Spleen (tissue), 11 donors: Measurements from ENCODE around the gene WDR90. TPM values are rescaled to one million over a fixed set of nuclear protein-coding genes. Genes with fewer than 3 reads are reported as not detected.
A peak's percentile ranks its signal among the peaks of the same experiment; 100 is the strongest.

Source experiments
- DNase-seq: peaks from one replicate; pipeline ENCODE4 v3.0.0-alpha.2; 2020
- H3K27ac ChIP-seq, 8 donors: fragments of 200-600 bp; sonication (generic) in 7 of 8; 1 replicate in 4 of 8; 2 replicates in 4 of 8; pipeline versions ENCODE4 v1.5.0 to v1.8.0; 2016 to 2021; ENCODE audit warnings: inconsistent platforms in 4 of 8, mild to moderate bottlenecking in 4 of 8, moderate library complexity in 1 of 8
- H3K27me3 ChIP-seq, 7 donors: fragments of 200-600 bp; sonication (generic) in 6 of 7; replicated peaks in 1 of 7; 1 replicate in 4 of 7; 2 replicates in 3 of 7; pipeline versions ENCODE4 v1.5.0 to v1.8.0; 2016 to 2021; ENCODE audit warnings: inconsistent platforms in 3 of 7, mild to moderate bottlenecking in 1 of 7
- H3K36me3 ChIP-seq, 6 donors: fragments of 200-600 bp; sonication (generic) in 5 of 6; 1 replicate in 4 of 6; 2 replicates in 2 of 6; pipeline versions ENCODE4 v1.5.0 to v1.8.0; 2016 to 2021; ENCODE audit warnings: inconsistent platforms in 2 of 6
- H3K4me1 ChIP-seq, 6 donors: fragments of 200-600 bp; sonication (generic) in 5 of 6; 1 replicate in 3 of 6; 2 replicates in 3 of 6; pipeline versions ENCODE4 v1.5.0 to v1.8.0; 2016 to 2021; ENCODE audit warnings: inconsistent platforms in 3 of 6
- H3K4me3 ChIP-seq, 8 donors: fragments of 200-600 bp; sonication (generic) in 7 of 8; 1 replicate in 4 of 8; 2 replicates in 4 of 8; pipeline versions ENCODE4 v1.5.0 to v1.8.0; 2016 to 2021; ENCODE audit warnings: inconsistent platforms in 4 of 8, mild to moderate bottlenecking in 4 of 8, moderate library complexity in 2 of 8
- H3K9me3 ChIP-seq, 8 donors: fragments of 200-600 bp; sonication (generic) in 7 of 8; 1 replicate in 4 of 8; 2 replicates in 4 of 8; pipeline versions ENCODE4 v1.5.0 to v1.8.0; 2016 to 2021; ENCODE audit warnings: inconsistent platforms in 4 of 8
- POLR2A ChIP-seq, 3 donors: fragments of 450-650 bp; IDR thresholded peaks; one replicate each; pipeline ENCODE4 v1.5.1; 2017; ENCODE audit warnings: antibody characterized with exemption in 3 of 3, mild to moderate bottlenecking in 1 of 3
- POLR2AphosphoS5 ChIP-seq, 3 donors: sonication (generic); formaldehyde crosslinking; IDR thresholded peaks; one replicate each; pipeline ENCODE4 v1.5.1; 2017; ENCODE audit warnings: antibody characterized with exemption in 3 of 3
- WGBS, 5 donors: extraction: QIAGEN DNeasy Blood & Tissue Kit in 3 of 5; methylation state at CpG; one replicate each; pipeline versions ENCODE4 v1.1.5 to v1.1.7; 2013 to 2018; 5-methylcytosine and 5-hydroxymethylcytosine counted together
- intact Hi-C: fragments of 100-400 bp; cut with DNase I; formaldehyde crosslinking; loops from one replicate; pipeline ENCODE4 v1.15.0; 2023; ENCODE audit warnings: low total_unique reads
- polyA plus RNA-seq, 3 donors: library from polyadenylated mRNA; stranded (reverse); fragments of 200-250 nt; gene quantifications; one replicate each; pipeline ENCODE4 v1.2.1, GENCODE V29; 2013
- total RNA-seq, 7 donors: library from RNA; depleted of rRNA in 3 of 7; stranded (reverse); fragments of >200 nt in 3 of 7; fragmentation: NEBNext Ultra II Directional in 4 of 7; extraction: Animal tissue kit (Norgen Biotek cat#: 25700) in 4 of 7; gene quantifications; one replicate each; pipeline versions ENCODE4 v1.1.0 to v1.2.1, GENCODE V29; 2016 to 2021
- TF ChIP-seq, protein P1 (sequence below), 11 experiments: fragments of 200-600 bp in 7 of 11; fragments of 450-650 bp in 4 of 11; sonication (generic) in 4 of 11; IDR thresholded peaks in 8 of 11; conservative IDR thresholded peaks in 3 of 11; 1 replicate in 7 of 11; 2 replicates in 4 of 11; pipeline versions ENCODE4 v1.4.0 to v1.8.0; 2016 to 2021; ENCODE audit warnings: antibody characterized with exemption in 11 of 11, inconsistent platforms in 4 of 11, mild to moderate bottlenecking in 1 of 11
- donor health status: healthy with polysubstance abuse.
- donor health status: DM: no; HTN: no; CAD: no; lungs with moderate emphysema.
- donor health status: DM: no; HTN: no; CAD: no.
- donor health status: Bipolar disorder and iron deficiency.
- donor health status: healthy.
- donor health status: DM: no; HTN: no; CAD: no.
- donor health status: DM: yes; HTN: yes; CAD: no.

WDR90 gene
- total and polyA plus RNA-seq, 10 donors = 7.9 to 30.2 (median 19.4) TPM

DNA sequence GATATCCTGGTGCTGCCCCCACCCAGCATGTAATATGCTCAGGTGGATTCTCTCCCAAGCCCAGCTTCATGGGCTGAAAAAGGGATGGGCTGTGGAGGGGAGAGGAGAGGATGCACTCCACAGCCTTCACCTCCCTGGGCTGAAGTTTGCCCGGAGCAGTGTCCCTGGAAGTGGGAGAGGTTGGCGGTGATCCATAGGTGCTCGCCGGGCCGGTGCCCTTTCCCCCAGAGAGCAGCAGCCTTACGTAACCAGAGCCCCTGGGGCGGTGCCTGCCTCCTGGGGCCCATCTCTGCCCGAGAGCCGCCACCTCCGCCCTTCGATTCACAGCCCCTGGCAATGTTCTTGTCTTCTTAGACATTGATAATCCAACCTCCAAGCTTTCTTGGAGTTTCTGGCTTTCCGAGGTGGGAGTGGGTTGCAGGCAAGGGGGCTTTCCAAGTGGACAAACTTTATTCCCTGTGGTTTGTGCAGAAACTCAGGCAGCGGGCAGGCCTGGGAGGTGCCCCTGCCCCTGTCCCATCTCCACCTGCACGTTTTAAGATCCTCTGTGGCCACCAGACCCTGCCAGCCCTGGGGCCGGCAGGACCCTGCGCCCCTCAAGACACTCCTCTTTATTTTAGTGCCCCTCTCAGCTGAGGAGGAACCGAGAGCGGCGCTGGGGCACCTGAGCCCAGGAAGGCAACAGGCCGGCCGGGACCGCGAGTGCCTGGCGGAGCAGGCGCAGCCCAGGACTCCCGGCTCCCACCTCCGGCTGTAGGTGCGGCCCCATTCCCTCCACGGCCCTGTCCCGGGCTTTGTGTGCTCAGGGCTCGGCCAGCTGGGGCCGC, 3.1 kb upstream of the WDR90 start:
- Histone ChIP-seq H3K4me3 (no peak overlapping the region), H3K4me1 (peaks cover 23 to 89% (median 66%) of the 10 kb centered on the region in 6 donors), H3K27ac (peak overlapping the region in 2 of 8 donors; percentile 12 to 96), H3K36me3 (no peaks in the 10 kb centered on the region), H3K27me3 (no peaks in the 10 kb centered on the region), H3K9me3 (no peaks in the 10 kb centered on the region)
- WGBS, 5 donors = 70 to 88% (median 81%) methylated on average over 15 to 32 of the region's 32 CpGs
- no peak for DNase-seq
- TF ChIP-seq POLR2A (IDR thresholded peaks at IDR 0.05) = no peak
- TF ChIP-seq POLR2AphosphoS5 (IDR thresholded peaks at IDR 0.05) = peak in 2 of 3 donors; percentile 14 to 36
- TF ChIP-seq, protein P1, sequence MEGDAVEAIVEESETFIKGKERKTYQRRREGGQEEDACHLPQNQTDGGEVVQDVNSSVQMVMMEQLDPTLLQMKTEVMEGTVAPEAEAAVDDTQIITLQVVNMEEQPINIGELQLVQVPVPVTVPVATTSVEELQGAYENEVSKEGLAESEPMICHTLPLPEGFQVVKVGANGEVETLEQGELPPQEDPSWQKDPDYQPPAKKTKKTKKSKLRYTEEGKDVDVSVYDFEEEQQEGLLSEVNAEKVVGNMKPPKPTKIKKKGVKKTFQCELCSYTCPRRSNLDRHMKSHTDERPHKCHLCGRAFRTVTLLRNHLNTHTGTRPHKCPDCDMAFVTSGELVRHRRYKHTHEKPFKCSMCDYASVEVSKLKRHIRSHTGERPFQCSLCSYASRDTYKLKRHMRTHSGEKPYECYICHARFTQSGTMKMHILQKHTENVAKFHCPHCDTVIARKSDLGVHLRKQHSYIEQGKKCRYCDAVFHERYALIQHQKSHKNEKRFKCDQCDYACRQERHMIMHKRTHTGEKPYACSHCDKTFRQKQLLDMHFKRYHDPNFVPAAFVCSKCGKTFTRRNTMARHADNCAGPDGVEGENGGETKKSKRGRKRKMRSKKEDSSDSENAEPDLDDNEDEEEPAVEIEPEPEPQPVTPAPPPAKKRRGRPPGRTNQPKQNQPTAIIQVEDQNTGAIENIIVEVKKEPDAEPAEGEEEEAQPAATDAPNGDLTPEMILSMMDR (IDR thresholded peaks at IDR 0.05 in 8 of 11, conservative IDR thresholded peaks at IDR 0.05 in 3 of 11) = no peak
- intact Hi-C loops = no loop called here

DNA sequence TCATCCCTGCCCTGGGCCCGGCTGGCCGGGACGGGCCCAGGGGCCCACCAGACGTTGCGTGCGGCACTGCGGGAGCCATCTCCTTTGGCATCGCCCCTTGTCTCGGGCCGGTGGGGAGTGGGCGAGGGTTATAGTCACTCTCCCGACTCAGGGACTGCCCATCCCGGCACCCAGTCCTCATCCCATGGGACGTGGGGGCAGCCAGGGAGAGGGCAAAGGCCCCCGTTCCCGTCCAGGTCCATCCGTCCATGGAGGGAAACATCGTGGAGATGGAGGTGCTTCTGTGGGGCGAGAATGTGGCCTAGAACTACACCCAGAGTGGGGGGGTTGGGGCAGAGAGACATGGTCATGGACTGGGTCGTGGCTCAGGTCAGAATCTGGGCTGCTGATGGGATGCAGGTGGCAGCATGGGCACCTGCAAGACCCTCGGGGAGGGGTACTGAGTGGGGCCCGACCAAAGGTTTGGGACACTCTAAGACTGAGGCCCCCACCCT, 2.4 kb upstream of the WDR90 start:
- TF ChIP-seq POLR2AphosphoS5 (IDR thresholded peaks at IDR 0.05) (no peak), POLR2A (IDR thresholded peaks at IDR 0.05) (no peak)
- TF ChIP-seq, protein P1 (IDR thresholded peaks at IDR 0.05 in 8 of 11, conservative IDR thresholded peaks at IDR 0.05 in 3 of 11) = no peak
- Histone ChIP-seq H3K27ac (peak overlapping the region in 2 of 8 donors; percentile 92 to 96), H3K27me3 (no peaks in the 10 kb centered on the region), H3K4me1 (peaks cover 23 to 84% (median 62%) of the 10 kb centered on the region in 6 donors), H3K4me3 (no peak overlapping the region), H3K9me3 (no peaks in the 10 kb centered on the region), H3K36me3 (peaks cover 0 to 2% (median 0%) of the 10 kb centered on the region in 6 donors)
- no peak for DNase-seq
- intact Hi-C loops = no loop called here
- 70 to 91% (median 87%) methylated on average over 13 to 22 of the region's 22 CpGs for WGBS, 5 donors

DNA sequence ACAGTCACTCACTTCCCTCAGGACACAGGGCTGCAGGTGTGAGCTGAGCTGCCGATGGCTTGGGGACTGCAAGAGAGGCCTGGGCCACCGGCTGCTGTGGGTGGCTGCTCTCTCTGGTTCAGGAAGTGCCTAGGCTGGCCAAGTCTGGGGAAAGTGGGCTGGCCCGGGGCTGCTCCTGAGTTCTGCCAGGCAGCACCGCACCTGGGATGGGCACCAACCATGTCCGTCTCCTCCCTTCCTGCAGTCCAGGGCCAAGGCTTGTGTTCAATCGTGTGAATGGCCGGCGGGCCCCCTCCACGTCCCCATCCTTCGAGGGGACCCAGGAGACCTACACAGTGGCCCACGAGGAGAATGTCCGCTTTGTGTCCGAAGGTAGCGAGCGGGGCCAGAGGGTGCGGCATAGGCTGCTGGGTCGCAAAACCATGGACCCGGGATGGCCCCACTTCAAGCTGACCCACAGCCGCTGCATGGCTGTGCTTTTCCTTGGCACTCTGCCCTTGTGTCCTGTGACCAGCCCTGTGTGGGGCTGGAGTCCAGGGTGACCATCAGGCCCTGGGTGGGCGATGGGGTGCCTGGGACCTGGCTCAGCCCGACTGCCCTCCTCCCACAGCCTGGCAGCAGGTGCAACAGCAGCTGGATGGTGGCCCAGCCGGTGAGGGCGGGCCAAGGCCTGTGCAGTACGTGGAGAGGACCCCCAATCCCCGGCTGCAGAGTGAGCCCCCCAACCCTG, 1.8 kb upstream of the WDR90 start:
- 72 to 84% (median 81%) methylated on average over 16 to 25 of the region's 25 CpGs for WGBS, 5 donors
- Histone ChIP-seq H3K9me3 (no peaks in the 10 kb centered on the region), H3K4me1 (peaks cover 22 to 79% (median 61%) of the 10 kb centered on the region in 6 donors), H3K4me3 (peak overlapping the region in 1 of 8 donors; percentile 94), H3K27ac (peak overlapping the region in 4 of 8 donors; percentile 44 to 96 (median 91)), H3K27me3 (no peaks in the 10 kb centered on the region), H3K36me3 (peaks cover 0 to 8% (median 0%) of the 10 kb centered on the region in 6 donors)
- intact Hi-C loops = no loop called here
- DNase-seq = no peak
- peak in 1 of 3 donors; percentile 28 for TF ChIP-seq POLR2AphosphoS5 (IDR thresholded peaks at IDR 0.05)
- TF ChIP-seq POLR2A (IDR thresholded peaks at IDR 0.05) = no peak

GRCh38 chr16:648071-648780, 939 bp upstream of the WDR90 start:
- TF ChIP-seq, protein P1 (IDR thresholded peaks at IDR 0.05 in 8 of 11, conservative IDR thresholded peaks at IDR 0.05 in 3 of 11) = peak in 5 of 11 experiments; percentile 23 to 52 (median 41)
- no peak for TF ChIP-seq POLR2AphosphoS5 (IDR thresholded peaks at IDR 0.05)
- DNase-seq = no peak
- Histone ChIP-seq H3K27me3 (no peaks in the 10 kb centered on the region), H3K9me3 (no peaks in the 10 kb centered on the region), H3K4me3 (peak overlapping the region; percentile 52 to 94 (median 84)), H3K27ac (peak overlapping the region; percentile 36 to 96 (median 88)), H3K4me1 (peaks cover 13 to 70% (median 52%) of the 10 kb centered on the region in 6 donors), H3K36me3 (peaks cover 0 to 13% (median 0%) of the 10 kb centered on the region in 6 donors)
- intact Hi-C loops = no loop called here
- WGBS, 5 donors = 17 to 39% (median 34%) methylated on average over 12 to 24 of the region's 24 CpGs
